Trophoblast cell (in vitro differentiated cells and primary cell): ENCODE data around the gene ARHGAP26.
A peak's percentile ranks its signal among the peaks of the same experiment; 100 is the strongest.

Source experiments
- DNase-seq, 2 donors: peaks; one replicate each; pipeline ENCODE4 v3.0.0-alpha.2; 2016
- H2AFZ ChIP-seq: 2 replicates; pipeline ENCODE4 v1.6.1; 2013; ENCODE audit warnings: low read length, moderate library complexity, mild to moderate bottlenecking; ENCODE audit not compliant: insufficient read depth, poor library complexity
- H2AK5ac ChIP-seq: 2 replicates; pipeline ENCODE4 v1.6.1; 2013; ENCODE audit warnings: mild to moderate bottlenecking, low read length
- H2BK120ac ChIP-seq: 2 replicates; pipeline ENCODE4 v1.6.1; 2013; ENCODE audit warnings: low read length, mild to moderate bottlenecking, moderate library complexity; ENCODE audit not compliant: insufficient read depth, poor library complexity
- H2BK12ac ChIP-seq: 2 replicates; pipeline ENCODE4 v1.6.1; 2013; ENCODE audit warnings: mild to moderate bottlenecking, low read length, moderate library complexity
- H2BK5ac ChIP-seq: 2 replicates; pipeline ENCODE4 v1.6.1; 2013; ENCODE audit warnings: low read length, low read depth, moderate library complexity, mild to moderate bottlenecking; ENCODE audit not compliant: poor library complexity
- H3K14ac ChIP-seq: 2 replicates; pipeline ENCODE4 v1.6.1; 2013; ENCODE audit warnings: mild to moderate bottlenecking, low read length
- H3K18ac ChIP-seq: 2 replicates; pipeline ENCODE4 v1.6.1; 2013; ENCODE audit warnings: mild to moderate bottlenecking, low read length
- H3K23ac ChIP-seq: 2 replicates; pipeline ENCODE4 v1.6.1; 2013; ENCODE audit warnings: low read length
- H3K27ac ChIP-seq: 2 replicates; pipeline ENCODE4 v1.5.1; 2013; ENCODE audit warnings: low read depth, mild to moderate bottlenecking, inconsistent platforms, low read length, moderate library complexity
- H3K27me3 ChIP-seq: 2 replicates; pipeline ENCODE4 v1.6.1; 2013; ENCODE audit warnings: inconsistent platforms, mild to moderate bottlenecking, low read length, moderate library complexity; ENCODE audit not compliant: insufficient read depth
- H3K36me3 ChIP-seq, 2 experiments: 1 replicate in 1 of 2; 2 replicates in 1 of 2; pipeline ENCODE4 v1.6.1; 2013; ENCODE audit warnings: low read length in 2 of 2, mild to moderate bottlenecking in 2 of 2, moderate library complexity in 1 of 2; ENCODE audit not compliant: insufficient read depth in 2 of 2, control insufficient read depth in 1 of 2
- H3K4ac ChIP-seq: 2 replicates; pipeline ENCODE4 v1.6.1; 2013; ENCODE audit warnings: low read depth, mild to moderate bottlenecking, low read length, moderate library complexity
- H3K4me1 ChIP-seq, 2 experiments: 1 replicate in 1 of 2; 2 replicates in 1 of 2; pipeline ENCODE4 v1.6.1; 2013; ENCODE audit warnings: low read length in 2 of 2, mild to moderate bottlenecking in 2 of 2, moderate library complexity in 1 of 2; ENCODE audit not compliant: insufficient read depth in 2 of 2, control insufficient read depth in 1 of 2
- H3K4me2 ChIP-seq: 2 replicates; pipeline ENCODE4 v1.6.1; 2013; ENCODE audit warnings: inconsistent platforms, mild to moderate bottlenecking, low read length, moderate library complexity
- H3K4me3 ChIP-seq: 2 replicates; pipeline ENCODE4 v1.5.1; 2013; ENCODE audit warnings: mild to moderate bottlenecking, low read depth, low read length, inconsistent platforms
- H3K79me1 ChIP-seq: one replicate; pipeline ENCODE4 v1.6.1; 2013; ENCODE audit warnings: low read length
- H3K79me2 ChIP-seq: 2 replicates; pipeline ENCODE4 v1.6.1; 2013; ENCODE audit warnings: low read length, mild to moderate bottlenecking; ENCODE audit not compliant: control insufficient read depth, insufficient read depth, poor library complexity
- H3K9ac ChIP-seq: 2 replicates; pipeline ENCODE4 v1.6.1; 2013; ENCODE audit warnings: mild to moderate bottlenecking, low read length
- H3K9me3 ChIP-seq: 2 replicates; pipeline ENCODE4 v1.6.1; 2013; ENCODE audit warnings: low read depth, mild to moderate bottlenecking, control low read depth, inconsistent platforms, low read length; ENCODE audit not compliant: insufficient read depth
- H4K12ac ChIP-seq: 2 replicates; pipeline ENCODE4 v1.6.1; 2013; ENCODE audit warnings: low read depth, mild to moderate bottlenecking, low read length, moderate library complexity
- H4K8ac ChIP-seq: 2 replicates; pipeline ENCODE4 v1.6.1; 2013; ENCODE audit warnings: low read depth, mild to moderate bottlenecking, low read length, moderate library complexity
- H4K91ac ChIP-seq: one replicate; pipeline ENCODE4 v1.6.1; 2013; ENCODE audit warnings: low read depth, mild to moderate bottlenecking, low read length, moderate library complexity
- WGBS: extraction: QIAGEN DNeasy Blood & Tissue Kit; methylation state at CpG from one replicate; pipeline ENCODE4 v1.1.7; 2013; ENCODE audit warnings: missing lambda C conversion rate; ENCODE audit not compliant: insufficient read length, insufficient coverage; ENCODE audit errors: extremely low coverage; 5-methylcytosine and 5-hydroxymethylcytosine counted together

Gene ARHGAP26

DNA sequence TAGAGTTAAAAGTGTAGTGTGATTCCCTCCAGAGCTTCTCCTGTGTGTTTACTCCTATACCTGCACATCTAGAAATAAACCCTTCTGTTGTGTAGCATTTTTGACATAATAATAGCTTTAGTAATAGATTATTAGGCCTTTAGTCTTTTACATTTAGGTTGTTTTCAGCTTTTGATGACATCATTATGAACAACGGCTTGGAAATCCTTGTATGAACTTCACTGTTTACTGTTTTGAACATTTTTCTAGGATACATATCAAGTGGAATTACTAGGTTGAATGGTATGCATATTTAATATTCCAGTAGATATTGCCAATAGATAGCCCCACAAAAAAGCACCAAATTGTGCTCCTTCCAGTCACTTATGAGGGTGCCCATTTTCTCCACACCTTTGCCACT, 174.0 kb downstream of the ARHGAP26 start:
- no peak overlapping the region for H2BK120ac ChIP-seq
- H3K9me3 ChIP-seq, result no peaks in the 10 kb centered on the region
- no peaks in the 10 kb centered on the region for H3K79me2 ChIP-seq
- no peak overlapping the region for H3K4ac ChIP-seq
- H3K4me2 ChIP-seq, result no peak overlapping the region
- no CpG with 5 or more reads among the region's 1 CpG for WGBS
- H2AFZ ChIP-seq, result no peak overlapping the region
- no peak overlapping the region for H3K9ac ChIP-seq
- H3K79me1 ChIP-seq, result no peaks in the 10 kb centered on the region
- H3K4me1 ChIP-seq, result no peaks in the 10 kb centered on the region
- H3K36me3 ChIP-seq, result no peaks in the 10 kb centered on the region
- DNase-seq, result peak in 1 of 2 donors; percentile 35
- H2BK5ac ChIP-seq, result no peak overlapping the region
- no peak overlapping the region for H3K18ac ChIP-seq
- H3K27me3 ChIP-seq, result no peaks in the 10 kb centered on the region
- no peak overlapping the region for H4K12ac ChIP-seq
- no peak overlapping the region for H3K14ac ChIP-seq
- H2AK5ac ChIP-seq, result no peak overlapping the region
- no peak overlapping the region for H3K4me3 ChIP-seq
- no peak overlapping the region for H4K8ac ChIP-seq
- H3K23ac ChIP-seq, result no peak overlapping the region
- H3K27ac ChIP-seq, result no peak overlapping the region
- H4K91ac ChIP-seq, result no peak overlapping the region
- H2BK12ac ChIP-seq, result no peak overlapping the region

DNA sequence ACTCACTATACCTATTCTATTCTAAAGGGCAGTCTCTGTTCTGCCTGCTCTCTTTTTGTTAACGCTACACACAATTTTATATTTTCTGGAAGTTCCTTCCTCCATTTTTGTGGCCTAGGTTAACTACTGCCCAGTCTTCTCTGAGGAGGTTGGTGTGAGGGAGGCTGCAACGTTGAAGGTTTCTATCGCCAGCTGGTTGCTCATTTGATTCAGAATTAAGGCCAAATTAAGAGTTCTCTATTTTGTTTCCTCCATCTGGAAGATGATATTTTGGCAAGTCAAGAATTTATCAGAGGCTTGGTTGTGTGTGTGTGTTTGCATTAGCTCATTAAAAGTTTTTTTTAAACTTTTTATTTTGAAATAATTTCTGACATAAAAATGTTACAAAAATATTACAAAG, 175.1 kb downstream of the ARHGAP26 start:
- Histone ChIP-seq H4K8ac (no peak overlapping the region), H3K27me3 (no peaks in the 10 kb centered on the region), H2AFZ (no peak overlapping the region), H3K27ac (no peak overlapping the region), H3K4me1 (no peaks in the 10 kb centered on the region), H3K9ac (no peak overlapping the region), H3K23ac (no peak overlapping the region), H2BK5ac (no peak overlapping the region), H3K9me3 (no peaks in the 10 kb centered on the region), H2BK12ac (no peak overlapping the region), H2BK120ac (no peak overlapping the region), H3K4ac (no peak overlapping the region), H4K91ac (no peak overlapping the region), H4K12ac (no peak overlapping the region), H3K4me3 (no peak overlapping the region), H3K18ac (no peak overlapping the region), H3K36me3 (no peaks in the 10 kb centered on the region), H3K14ac (no peak overlapping the region), H2AK5ac (no peak overlapping the region), H3K79me2 (no peaks in the 10 kb centered on the region), H3K79me1 (no peaks in the 10 kb centered on the region), H3K4me2 (no peak overlapping the region)
- no peak for DNase-seq
- no CpG with 5 or more reads among the region's 3 CpGs for WGBS

DNA sequence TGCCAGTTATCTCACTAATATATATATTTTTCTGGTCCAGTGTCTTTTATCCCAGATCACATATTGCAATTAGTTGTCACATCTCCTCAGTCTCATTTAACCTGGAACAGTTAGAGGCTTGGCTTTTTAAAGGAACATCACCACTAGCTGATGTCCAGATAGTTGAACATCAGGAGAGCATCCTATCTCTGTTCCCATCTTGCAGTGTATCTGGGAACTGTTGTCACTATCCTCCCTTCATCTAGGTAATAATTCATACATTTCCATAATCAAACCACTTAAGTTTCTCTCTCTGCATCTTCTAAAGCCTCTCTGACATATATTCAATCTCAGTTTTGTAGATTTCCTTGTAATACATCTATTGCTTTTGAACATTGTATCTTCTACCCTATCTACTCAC, 175.7 kb downstream of the ARHGAP26 start:
- Histone ChIP-seq H2BK5ac (no peak overlapping the region), H3K27me3 (no peaks in the 10 kb centered on the region), H4K91ac (no peak overlapping the region), H3K9ac (no peak overlapping the region), H2AK5ac (no peak overlapping the region), H3K4me2 (no peak overlapping the region), H3K4me3 (no peak overlapping the region), H3K4me1 (no peaks in the 10 kb centered on the region), H3K23ac (no peak overlapping the region), H3K4ac (no peak overlapping the region), H4K12ac (no peak overlapping the region), H2BK12ac (no peak overlapping the region), H3K18ac (no peak overlapping the region), H3K9me3 (no peaks in the 10 kb centered on the region), H3K36me3 (no peaks in the 10 kb centered on the region), H3K14ac (no peak overlapping the region), H3K79me1 (no peaks in the 10 kb centered on the region), H3K79me2 (no peaks in the 10 kb centered on the region), H2BK120ac (no peak overlapping the region), H3K27ac (no peak overlapping the region), H4K8ac (no peak overlapping the region), H2AFZ (no peak overlapping the region)
- DNase-seq, result no peak

DNA sequence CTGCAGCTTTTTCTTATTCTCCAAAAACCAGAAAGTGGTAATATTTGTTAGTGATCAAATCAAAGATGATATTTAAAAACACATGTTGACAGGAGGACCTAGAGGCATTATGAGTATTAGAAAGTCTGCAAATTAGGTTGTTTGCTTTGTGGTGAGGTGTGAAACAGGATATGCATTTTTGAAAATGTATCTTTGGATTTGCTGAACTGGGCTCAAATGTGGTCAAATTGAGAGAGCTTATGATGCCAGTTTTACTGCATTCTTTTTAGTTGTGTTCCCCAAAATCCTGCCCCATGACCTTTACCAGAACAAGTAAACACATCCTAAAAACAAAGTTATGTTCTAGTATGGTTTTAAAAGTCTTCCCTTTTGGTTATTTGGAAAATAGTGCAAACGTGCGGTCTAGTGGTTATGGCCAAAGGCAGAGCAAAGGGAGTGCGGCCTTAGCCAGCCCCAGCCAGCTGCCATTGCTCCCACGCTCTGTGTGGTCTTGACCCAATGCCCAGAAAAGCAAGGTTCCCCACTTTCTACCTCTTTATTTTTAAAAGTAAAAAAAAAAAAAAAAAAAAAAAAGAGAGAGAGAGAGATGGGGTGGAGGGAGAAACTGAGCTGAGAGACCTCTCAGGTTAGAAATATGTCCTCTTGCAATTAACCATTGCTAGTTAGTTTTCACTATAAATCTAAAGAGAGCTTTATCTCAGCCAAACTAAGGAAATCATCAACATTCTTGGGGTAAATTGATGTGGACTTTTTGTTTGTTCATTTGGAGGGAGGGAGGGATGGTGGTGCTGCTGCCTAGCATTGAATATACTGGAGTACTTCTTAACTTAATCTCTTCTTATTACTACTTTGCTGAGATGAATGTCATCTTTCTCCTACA, 176.6 kb downstream of the ARHGAP26 start:
- Histone ChIP-seq H3K79me1 (no peaks in the 10 kb centered on the region), H2BK120ac (no peak overlapping the region), H3K23ac (no peak overlapping the region), H3K9ac (no peak overlapping the region), H2BK12ac (no peak overlapping the region), H3K4me1 (no peaks in the 10 kb centered on the region), H4K8ac (no peak overlapping the region), H3K27me3 (no peaks in the 10 kb centered on the region), H3K79me2 (no peaks in the 10 kb centered on the region), H3K14ac (no peak overlapping the region), H3K4ac (no peak overlapping the region), H4K12ac (no peak overlapping the region), H3K4me3 (no peak overlapping the region), H4K91ac (no peak overlapping the region), H3K9me3 (no peaks in the 10 kb centered on the region), H3K18ac (no peak overlapping the region), H3K36me3 (no peaks in the 10 kb centered on the region), H3K4me2 (no peak overlapping the region), H2AFZ (no peak overlapping the region), H3K27ac (no peak overlapping the region), H2BK5ac (no peak overlapping the region), H2AK5ac (no peak overlapping the region)
- WGBS, result no CpG with 5 or more reads among the region's 4 CpGs
- DNase-seq, result no peak
